ENCODE measurements around the gene KLF12.

Gene KLF12

GRCh38 chr13:74103970-74104555 lies 30.1 kb downstream of the KLF12 start:
- no peak for DNase-seq (ENCODE audit: low read depth in 1 of 2, low spot score in 1 of 2)

DNA sequence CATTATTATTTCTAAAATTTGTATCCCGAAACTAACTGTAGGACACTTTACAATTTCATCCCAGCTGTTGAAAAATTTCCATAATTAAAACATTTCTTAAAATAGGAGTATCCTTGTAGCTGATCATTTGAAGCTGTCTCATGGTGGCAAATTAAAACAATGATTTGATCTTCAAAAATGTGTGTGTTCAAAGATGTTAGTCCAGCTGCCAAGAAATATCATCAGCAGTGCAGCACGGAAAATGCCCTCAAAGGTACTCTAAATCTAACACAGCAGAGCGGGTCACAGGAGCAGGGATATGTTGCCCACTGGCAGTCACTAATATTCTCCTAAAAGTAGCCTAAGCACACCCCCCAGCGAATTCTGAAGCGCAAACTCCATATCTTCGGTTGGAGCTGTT lies 31.0 kb downstream of the KLF12 start:
- no peak for DNase-seq (ENCODE audit: low read depth in 1 of 2, low spot score in 1 of 2)

GRCh38 chr13:74102691-74103090 lies 31.5 kb downstream of the KLF12 start:
- no peak for DNase-seq (ENCODE audit: low read depth in 1 of 2, low spot score in 1 of 2)

DNA sequence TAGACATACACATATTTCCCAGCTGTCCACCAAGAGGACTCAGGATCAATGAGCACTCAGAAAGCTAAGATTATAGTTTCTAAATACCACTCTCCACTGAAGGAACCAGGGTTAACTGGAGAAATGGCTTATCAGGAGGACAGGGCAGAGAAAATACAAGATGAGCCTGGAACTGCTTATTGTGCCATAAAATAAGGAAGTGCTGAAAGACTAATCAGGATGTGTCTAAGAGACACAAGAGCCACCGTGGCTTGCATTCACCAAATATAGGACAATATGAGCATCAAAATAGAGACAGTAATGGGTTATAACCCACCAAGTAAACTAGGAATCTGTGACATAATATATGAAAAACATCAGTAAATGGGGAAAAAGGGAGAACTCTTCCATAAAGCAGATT lies 32.8 kb downstream of the KLF12 start:
- no peak for DNase-seq (ENCODE audit: low read depth in 1 of 2, low spot score in 1 of 2)

GRCh38 chr13:74098077-74098476 lies 36.1 kb downstream of the KLF12 start:
- DNase-seq (ENCODE audit: low read depth in 1 of 2, low spot score in 1 of 2) = no peak

- no peak for DNase-seq (ENCODE audit: low read depth in 1 of 2, low spot score in 1 of 2)
Observed at GRCh38 chr13:74097116-74097515, 37.1 kb downstream of the KLF12 start.

GRCh38 chr13:74093691-74094090 lies 40.5 kb downstream of the KLF12 start:
- no peak for DNase-seq (ENCODE audit: low read depth in 1 of 2, low spot score in 1 of 2)

- DNase-seq (ENCODE audit: low read depth in 1 of 2, low spot score in 1 of 2) = no peak
Observed at GRCh38 chr13:74092711-74093110, 41.5 kb downstream of the KLF12 start.

DNA sequence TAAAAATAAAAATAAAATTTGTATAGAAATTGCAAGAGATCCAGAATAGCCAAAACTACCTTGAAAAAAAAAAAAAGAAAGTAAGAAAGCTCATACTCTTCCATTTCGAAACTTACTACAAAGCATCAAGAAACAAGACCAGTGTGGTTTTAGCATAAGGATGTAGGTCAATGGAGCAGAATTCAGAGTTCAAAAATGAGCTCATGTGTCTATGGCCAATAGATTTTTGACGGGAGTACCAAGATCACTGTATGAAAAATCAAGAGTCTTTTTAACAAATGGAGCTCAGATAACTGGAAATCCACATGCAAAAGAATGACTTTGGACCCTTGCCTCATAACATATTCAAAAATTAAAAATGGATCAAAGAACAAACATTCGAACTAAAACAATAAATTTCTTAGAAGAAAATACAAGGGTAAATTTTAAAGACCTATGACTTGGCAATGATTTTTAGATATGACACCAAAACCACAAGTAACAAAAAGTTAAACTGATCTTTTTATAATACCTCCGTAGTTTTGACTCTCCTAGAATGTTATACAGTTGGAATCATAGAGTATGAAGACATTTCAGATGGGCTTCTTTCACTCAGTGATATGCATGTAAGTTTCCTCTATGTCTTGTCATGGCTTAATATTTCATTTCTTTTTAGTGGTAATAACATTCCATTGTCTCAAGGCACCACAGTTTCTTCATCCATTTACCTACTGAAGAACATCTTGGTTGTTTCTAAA lies 43.2 kb downstream of the KLF12 start:
- no peak for DNase-seq (ENCODE audit: low read depth in 1 of 2, low spot score in 1 of 2)

- DNase-seq (ENCODE audit: low read depth in 1 of 2, low spot score in 1 of 2) = no peak
Observed at GRCh38 chr13:74090397-74090796, 43.8 kb downstream of the KLF12 start.

- DNase-seq (ENCODE audit: low read depth in 1 of 2, low spot score in 1 of 2) = no peak
Observed at GRCh38 chr13:74087357-74087756, 46.8 kb downstream of the KLF12 start.
